NCI-H128 (cell line): ENCODE data around the gene ADK.
"Not testable (repeated sequence)": the region's sequence is repeated elsewhere in the genome, so short reads cannot be mapped to it uniquely, and the experiment has no call there.

Experiments used
- DNase-seq: peaks from one replicate; lab custom pipeline; 2025; ENCODE audit not compliant: unreplicated experiment; lab: John Stamatoyannopoulos, UW

Gene ADK

DNA sequence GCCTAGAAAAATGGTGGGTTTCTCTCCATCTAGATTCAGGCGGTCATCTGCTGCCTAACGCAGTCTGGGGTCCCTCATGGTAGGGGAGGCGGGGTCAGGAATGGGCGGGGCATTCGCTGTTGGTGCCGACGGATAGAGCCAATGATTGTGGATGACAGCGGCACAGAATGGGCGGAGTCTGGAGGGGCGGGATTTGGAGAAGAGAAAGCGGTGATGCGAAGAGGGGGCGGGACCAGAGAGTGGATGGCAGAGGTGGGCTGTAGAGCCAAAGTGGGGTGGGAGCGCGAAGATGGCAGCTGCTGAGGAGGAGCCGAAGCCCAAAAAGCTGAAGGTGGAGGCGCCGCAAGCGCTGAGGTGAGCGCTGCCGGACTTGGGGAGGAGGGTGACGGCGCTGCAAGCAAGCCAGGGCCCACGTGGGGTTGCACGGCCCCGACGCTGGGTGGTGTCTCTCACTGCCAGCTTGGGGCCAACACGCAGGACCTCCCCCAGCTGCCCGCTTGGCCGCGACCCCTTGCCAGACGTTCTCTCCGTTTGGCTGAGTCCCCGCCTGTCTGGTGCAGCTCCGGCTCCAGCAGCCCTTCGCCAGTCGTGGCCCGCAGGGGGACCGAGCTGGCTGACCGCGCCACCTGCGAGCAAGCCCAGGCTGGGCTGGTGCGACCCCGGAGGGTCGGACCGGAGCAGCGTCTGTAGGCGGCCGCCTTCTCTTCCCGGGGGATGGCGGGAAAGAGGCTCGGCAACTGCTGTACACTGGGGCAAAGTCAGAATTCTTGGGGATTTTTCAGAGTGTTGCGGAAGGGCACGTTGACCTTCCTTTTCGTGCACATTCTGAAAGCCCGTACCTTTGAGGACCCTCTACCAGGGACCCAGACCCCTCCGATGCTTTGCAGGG is at the start of gene ADK:
ADK (plus strand) TSS at position 232 of the 889 bp plus-strand sequence; CDS start at position 290, 58 bp downstream.
- peak; percentile 92 for DNase-seq

DNA sequence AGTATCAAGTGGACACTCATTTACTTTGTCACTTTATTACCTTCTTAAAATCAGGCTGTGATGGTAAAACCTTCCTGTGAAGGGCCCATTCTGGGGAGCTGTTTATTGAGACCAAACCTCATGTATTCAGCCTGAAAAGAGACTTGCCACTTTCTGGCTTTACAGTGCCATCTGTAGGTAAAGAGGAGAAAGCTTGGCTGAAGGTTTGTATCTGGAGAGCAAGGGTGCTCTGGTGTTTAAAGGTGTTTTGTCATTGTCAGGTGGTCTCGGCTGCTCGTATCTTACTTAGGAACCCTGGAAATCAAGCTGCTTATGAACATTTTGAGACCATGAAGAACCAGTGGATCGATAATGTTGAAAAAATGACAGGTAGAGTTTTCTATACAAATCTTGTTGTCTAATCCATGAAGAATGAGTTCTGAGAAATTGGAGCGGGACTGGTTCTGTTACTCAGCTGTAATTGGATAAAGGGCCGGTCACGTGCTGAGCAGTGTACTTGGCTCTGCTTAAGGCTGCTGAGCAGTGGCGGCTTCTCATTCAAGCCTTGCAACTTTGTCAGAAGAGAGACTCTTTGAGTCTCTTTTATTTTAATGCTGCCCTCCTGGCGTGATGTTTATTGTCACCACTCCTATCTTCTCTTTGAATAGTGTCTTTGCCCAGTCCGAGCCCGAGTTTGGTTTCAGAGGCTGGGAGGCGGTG is 47.3 kb upstream of the ADK start:
- no peak for DNase-seq

DNA sequence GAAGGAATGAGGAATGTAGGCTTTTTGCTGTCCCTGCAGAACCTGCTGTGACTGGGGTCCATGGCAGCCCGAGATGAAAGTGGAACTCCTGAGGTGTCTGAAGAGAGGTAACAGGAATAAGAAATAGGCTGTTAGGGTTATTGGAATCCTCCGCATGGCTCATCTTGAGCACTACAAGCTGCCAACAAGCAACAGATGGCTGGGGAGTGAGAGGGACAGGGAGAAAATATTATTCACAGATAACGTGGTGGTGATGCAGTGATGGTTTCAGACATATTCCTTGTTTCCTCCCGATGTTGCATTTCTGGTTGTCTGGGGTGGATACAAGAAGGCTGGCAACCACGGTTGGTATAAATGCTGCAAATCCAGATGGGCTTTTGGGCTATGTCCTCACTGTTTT is 46.5 kb upstream of the ADK start:
- no peak for DNase-seq

DNA sequence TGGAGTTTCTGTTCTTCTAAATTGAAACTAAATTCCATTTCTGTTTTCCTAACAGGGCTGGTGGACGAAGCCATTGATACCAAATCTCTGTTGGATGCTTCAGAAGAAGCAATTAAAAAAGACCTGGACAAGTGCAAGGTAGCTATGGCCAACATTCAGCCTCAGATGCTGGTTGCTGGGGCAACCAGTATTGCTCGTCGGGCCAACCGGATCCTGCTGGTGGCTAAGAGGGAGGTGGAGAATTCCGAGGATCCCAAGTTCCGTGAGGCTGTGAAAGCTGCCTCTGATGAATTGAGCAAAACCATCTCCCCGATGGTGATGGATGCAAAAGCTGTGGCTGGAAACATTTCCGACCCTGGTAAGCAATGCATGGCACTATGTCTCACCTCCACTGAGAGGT is 46.0 kb upstream of the ADK start:
- no peak for DNase-seq

DNA sequence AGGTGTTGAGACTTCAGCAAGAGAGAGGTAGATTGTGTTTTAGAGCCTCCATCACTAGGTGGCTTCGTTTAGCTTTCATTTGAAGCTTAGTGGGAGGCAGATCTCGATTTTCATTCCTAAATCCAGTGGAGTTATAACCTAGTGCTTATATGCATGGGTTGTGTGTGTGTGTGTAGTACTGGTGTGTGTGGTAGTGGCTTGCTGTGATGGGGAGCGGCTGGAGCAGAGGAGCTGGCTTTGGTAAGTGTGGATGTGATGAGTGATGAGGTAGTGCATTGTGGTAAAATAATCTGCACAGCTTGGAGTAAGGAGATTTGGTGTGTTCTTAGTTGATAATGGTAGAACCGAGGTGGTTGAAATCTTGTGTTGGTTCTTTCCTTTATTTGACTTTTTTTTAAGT is 43.6 kb upstream of the ADK start:
- DNase-seq = no peak

DNA sequence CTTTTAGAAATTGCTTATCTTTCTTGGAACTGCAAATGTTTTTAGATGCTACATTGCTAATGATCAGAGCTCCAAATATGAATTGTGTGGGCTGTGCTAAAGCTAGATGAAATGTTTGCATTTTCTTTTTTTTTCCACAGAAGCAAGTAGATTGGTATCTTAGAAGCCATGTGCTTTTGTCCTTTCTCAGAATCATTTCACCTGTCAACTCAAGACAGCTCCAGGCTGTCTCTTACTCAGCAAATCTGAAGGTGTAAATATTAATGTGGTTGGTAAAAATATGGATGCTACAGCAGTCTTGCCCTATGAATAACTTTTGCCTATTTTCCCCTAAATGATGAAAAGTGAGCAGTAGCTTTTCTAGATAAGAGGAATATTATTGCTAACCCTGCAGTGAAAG is 41.6 kb upstream of the ADK start:
- no peak for DNase-seq

DNA sequence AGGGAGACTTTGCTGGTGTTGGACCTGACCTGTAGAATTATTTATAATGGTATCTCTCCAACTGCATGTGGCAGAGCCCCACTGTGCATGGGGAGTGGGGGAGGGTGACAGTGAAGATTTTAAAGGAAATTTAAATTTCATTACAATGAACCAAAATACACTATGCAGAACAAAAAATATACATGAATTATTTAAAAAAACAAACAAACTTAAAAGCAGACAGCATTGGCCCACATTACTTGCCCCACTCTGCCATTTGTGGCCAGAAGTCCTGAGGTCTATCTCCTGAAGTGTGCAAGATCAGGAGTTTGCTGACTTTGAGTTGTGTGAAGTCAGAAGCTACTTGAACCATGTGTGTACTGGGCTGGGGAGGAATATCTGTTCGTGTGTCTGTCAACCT is 40.9 kb upstream of the ADK start:
- DNase-seq = no peak

DNA sequence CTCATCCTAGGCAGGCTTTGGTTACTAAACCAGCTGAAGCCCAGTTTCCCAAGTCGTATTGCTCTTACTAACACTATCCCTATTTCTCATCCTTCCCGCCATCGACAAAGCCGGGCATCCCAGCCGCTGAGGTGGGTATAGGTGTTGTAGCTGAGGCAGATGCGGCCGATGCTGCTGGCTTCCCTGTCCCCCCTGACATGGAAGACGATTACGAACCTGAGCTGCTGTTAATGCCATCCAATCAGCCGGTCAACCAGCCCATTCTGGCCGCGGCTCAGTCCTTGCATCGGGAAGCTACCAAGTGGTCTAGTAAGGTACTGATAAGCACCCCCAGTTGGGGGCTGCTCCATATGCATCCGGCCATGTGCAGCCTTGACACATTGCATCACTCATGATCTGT is 39.2 kb upstream of the ADK start:
- no peak for DNase-seq

DNA sequence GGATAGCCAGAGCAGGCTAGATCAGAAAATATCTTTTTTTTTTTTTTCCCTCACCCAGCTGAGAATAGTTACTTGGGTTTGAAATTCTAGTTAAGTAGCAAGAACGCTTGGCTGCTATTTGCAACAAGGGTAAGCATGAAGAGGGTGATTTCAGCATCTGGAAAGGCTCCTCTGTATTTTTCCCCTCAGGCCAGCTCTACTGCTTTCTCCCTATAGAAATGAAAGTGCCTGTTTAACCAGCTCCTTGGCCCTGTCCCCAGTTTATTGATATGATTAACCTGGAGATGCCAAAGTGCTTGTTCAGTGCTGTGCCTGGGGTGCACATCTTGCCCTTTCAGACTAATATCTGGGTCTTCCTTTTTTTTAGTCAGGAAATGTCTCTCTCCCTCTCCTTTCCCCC is 37.5 kb upstream of the ADK start:
- DNase-seq = no peak

DNA sequence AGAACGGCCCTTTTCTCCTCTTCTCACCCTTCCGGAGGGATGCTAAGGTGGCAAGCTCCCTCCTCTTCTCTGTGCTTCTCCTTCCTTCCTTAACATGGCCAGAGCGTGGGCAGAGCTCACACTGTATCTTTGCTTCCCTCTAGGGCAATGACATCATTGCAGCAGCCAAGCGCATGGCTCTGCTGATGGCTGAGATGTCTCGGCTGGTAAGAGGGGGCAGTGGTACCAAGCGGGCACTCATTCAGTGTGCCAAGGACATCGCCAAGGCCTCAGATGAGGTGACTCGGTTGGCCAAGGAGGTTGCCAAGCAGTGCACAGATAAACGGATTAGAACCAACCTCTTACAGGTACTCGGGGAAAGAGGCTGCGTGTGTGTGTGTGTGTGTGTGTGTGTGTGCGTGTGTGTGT is 37.0 kb upstream of the ADK start:
- DNase-seq = no peak

DNA sequence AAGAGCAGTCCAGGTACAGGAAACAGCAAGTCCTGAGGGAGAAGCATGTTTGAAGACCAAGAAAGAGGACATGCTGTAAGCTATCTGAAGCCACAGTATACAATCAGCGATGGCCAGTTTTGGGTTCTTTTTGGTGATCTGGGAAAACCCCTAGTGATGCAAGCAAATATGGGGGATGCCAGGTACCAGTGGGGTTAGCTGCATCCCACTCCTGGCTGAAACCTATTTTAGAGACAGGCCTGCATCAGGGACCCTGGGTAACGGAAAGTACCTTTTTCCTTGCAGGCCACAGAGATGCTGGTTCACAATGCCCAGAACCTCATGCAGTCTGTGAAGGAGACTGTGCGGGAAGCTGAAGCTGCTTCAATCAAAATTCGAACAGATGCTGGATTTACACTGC is 33.3 kb upstream of the ADK start:
- DNase-seq = no peak

DNA sequence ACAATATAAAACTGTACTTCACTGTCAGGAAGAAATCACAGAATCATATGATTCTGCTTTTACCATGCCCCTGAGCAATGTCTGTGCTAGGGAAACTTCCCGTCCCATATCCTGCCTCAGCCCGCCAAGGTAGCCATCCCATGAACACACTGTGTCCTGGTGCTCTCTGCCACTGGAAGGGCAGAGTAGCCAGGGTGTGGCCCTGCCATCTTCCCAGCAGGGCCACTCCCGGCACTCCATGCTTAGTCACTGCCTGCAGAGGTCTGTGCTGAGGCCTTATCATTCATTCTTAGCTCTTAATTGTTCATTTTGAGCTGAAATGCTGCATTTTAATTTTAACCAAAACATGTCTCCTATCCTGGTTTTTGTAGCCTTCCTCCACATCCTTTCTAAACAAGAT is 32.2 kb upstream of the ADK start:
- DNase-seq = no peak

DNA sequence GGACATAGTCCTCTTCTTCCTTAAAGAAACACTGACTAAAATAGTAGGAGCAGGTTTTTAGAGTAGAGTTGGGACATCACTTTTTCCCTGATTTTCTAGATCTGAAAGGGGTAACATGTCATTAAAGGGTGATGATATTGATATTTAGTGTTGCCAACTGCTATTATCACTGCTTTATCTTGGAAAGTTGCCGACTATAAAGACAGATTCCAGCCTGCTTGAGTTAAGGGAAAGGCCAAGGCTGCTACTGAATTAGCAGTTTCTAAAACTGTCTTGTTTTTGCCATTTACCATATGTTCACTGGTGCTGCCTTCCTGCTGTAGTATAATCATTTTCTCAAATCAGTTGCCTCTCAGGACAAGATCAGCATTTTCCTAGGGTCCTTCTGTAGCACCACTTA is 30.1 kb upstream of the ADK start:
- DNase-seq = no peak

DNA sequence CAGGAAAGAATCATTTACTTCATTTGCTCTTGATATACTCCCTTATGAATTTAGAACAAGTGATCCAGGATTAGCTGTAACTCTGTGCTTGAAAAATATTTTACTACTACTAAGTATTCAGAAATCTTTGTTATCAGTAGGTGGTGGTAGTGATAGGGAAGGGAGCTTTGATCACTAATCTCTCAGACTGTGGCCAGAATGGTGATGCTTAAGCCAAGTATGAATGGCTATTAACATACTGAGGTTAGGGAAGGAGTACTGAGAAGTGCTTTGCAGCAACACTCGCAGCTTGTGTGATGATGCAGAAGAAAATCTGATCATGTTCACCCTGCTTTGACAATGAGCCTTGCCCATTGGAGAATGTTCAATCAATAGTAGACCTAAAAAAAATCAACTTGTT is 29.7 kb upstream of the ADK start:
- no peak for DNase-seq

DNA sequence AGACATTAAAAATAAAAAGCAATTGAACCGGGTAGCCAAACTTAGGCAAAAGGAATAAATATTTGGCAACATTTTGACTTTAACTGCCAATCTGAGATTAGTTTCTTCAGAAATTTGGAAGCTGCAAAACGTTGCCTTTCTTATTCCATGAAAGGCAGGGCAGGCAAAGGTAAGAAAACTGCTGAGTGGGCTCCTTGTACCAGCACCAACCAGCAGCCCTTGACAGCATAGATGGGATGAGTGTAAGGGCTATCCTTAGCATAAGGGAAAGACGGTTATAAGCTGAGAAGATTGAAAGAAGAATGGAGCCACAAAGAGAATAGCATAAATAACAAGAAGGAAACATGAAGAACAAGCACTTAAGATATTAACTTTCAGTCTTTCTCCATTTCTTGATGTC is 29.0 kb upstream of the ADK start:
- no peak for DNase-seq

DNA sequence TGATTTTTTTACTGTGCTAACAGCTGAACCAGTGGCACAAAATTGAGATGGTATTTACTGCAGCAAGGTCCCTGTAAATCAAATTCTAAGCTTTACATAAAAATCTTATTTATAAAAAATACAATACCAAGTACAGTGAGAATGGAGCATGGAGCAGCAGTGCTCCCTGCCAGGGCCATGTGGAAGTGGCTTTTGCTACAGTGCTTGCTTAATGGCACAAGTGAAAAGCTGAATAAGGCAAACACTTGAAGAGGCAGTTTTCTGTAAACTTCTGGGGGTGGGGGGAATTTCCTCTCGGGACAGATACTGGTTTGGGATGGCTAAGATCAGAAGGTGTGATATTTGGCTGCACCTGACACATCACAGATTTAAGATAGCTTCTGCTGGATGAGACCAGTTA is 27.9 kb upstream of the ADK start:
- DNase-seq = no peak

DNA sequence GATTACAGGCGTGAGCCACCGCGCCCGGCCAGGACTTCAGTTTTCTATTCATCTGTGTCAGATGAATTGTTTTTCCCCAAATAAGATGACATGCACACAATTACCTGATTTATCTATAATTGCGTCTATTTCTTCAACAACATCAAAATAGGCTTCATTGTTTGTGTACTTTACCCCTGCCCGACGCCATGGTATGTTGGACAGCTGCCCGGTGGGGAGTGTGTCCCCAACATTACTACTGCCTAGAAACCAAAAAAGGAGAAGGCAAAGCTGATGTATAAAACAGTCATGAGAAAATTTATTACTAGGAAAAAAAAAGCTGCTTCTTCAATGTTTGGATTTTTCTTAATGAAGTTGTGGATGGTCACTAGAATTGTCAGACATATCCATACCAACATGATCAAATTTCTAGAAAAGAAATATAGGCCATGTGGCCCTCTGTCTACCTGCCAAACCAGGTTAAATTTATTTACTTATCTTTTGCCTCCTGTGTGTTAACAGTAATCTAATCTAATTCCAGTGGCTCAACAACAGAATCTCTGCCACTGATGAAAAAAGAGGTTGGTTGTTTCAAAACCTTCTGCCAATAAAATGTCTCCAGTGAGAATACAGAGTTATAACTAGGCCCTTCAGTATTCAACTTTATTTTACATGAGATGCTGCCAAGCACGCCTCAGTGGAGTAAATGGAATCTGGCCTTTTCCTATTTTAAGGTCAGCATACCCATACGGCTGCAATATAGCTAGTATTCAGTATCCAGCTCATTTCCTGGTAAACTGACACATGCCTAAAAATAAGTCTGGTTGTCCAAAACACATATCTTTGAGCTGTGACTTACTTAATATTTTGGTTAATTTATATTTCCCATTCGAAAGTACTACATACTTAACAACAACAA is 16.8 kb upstream of the ADK start:
- DNase-seq = no peak

DNA sequence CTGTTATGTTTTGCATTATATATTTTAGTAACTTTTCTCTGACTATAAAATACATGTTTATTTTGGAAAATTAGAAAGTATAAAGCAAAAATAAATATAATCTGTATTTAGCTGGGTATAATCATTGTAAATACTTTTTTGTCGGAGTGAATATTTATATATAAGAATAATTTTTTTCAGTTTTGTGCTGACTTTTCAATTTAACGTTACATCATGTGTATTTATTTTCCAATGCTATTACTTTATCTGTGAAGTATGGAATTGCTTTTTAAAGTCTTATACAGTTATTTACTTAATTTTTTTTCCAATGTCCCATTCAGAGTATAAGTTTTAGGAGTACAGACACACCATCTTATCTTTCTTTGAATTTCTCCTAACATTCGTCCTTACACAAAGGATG is 15.6 kb upstream of the ADK start:
- no peak for DNase-seq

DNA sequence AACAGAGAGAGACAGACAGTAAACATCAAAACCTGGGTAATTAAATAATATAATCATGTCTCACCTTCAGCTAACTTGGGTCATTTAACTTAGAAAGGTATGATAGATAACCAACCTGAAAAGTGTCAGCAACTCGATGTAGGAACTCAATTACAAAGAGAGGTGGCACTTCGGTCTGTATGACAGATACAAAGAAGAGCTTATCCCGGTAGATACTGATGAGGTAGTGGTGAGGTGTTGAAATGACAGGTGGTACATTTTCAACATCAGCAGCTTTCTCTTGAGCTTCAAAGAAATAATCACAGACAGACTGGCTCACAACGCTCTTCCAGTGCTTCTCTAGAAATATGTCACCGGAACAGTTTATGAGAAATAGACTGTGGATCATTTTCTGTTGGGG is 13.0 kb upstream of the ADK start:
- DNase-seq = no peak

DNA sequence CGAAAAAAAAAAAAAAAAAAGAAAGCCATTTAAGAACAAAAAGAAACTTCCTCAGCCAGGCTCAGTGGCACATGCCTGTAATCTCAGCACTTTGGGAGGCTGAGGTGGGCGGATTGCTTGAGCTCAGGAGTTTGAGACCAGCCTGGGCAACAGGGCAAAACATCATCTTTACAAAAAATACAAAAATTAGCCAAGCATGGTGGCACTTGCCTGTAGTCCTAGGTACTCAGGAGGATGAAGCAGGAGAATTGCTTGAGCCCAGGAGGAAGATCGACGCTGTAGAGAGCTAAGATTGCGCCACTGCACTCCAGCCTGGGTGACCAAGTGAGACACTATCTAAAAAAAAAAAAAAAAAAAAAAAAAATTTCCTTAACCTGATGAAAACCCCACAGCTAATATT is 12.4 kb upstream of the ADK start:
- not testable (repeated sequence) for DNase-seq

DNA sequence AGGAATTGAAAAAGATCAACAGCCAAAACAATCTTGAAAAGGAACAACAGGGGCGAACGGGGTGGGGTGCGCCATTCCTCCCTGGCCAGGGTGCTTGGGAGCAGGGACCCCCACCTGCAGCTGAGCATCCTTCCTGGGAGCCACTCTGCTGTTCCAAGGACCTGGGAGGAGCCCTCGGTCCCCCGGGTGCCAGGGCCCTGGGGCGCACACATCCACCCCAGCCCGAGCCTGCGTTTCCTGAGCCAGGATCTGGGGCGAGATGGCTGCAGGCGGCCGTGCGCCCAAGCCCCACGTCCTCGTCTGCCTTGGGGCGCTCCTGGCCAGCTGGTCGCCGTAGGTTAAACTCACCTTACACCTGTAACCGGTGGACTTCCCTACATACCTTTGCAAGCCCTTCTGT is 11.0 kb upstream of the ADK start:
- no peak for DNase-seq

DNA sequence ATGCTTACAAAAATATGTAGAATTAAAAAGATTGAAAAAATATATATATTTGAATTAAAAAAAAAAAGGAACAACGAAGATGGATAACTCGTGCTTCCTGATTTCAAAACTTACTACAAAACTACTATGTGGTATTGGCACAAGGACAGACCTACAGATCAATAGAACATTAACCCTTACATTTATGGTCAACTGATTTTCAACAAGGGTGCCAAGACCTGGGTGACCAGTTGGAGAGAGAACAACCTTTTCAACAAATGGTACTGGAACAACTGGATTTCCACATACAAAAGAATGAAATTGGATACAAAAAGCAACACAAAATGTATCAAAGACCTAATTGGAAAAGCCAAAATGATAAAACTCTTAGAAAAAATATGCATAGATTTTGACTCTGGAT is 10.5 kb upstream of the ADK start:
- DNase-seq = no peak
